OCI-LY1 (cell line): ENCODE measurements around the gene TAF4.

Source experiments
- H2AFZ ChIP-seq: fragments of 200-600 bp; sonication (generic), shearing (Covaris generic); 2 replicates; pipeline ENCODE4 v1.6.0; 2014; ENCODE audit warnings: antibody characterized with exemption, mild to moderate bottlenecking, low read length
- H3F3A ChIP-seq: fragments of 200-600 bp; sonication (generic), shearing (Covaris generic); 2 replicates; pipeline ENCODE4 v1.6.0; 2014; ENCODE audit warnings: mild to moderate bottlenecking, antibody characterized with exemption, low read length, moderate library complexity; ENCODE audit not compliant: insufficient read depth
- H3K27ac ChIP-seq: fragments of 200-600 bp; sonication (generic); 2 replicates; pipeline ENCODE4 v1.5.1; 2014; ENCODE audit warnings: low read length, mixed run types, mild to moderate bottlenecking, low read depth; ENCODE audit not compliant: poor library complexity, severe bottlenecking
- H3K27me3 ChIP-seq: fragments of 200-600 bp; sonication (generic); 2 replicates; pipeline ENCODE4 v1.6.0; 2014; ENCODE audit warnings: antibody characterized with exemption, mild to moderate bottlenecking, low read length, moderate library complexity; ENCODE audit not compliant: insufficient read depth
- H3K36me3 ChIP-seq: fragments of 200-600 bp; sonication (generic); 2 replicates; pipeline ENCODE4 v1.6.1; 2014; ENCODE audit warnings: mild to moderate bottlenecking, antibody characterized with exemption, low read length, moderate library complexity, mixed read lengths; ENCODE audit not compliant: insufficient read depth
- H3K4me1 ChIP-seq: fragments of 200-600 bp; sonication (generic); 2 replicates; pipeline ENCODE4 v1.5.1; 2014; ENCODE audit warnings: mild to moderate bottlenecking, low read length, moderate library complexity; ENCODE audit not compliant: insufficient read depth, severe bottlenecking
- H3K4me2 ChIP-seq: fragments of 200-600 bp; sonication (generic), shearing (Covaris generic); 2 replicates; pipeline ENCODE4 v1.6.1; 2014; ENCODE audit warnings: low read length
- H3K4me3 ChIP-seq: fragments of 200-600 bp; sonication (generic); 2 replicates; pipeline ENCODE4 v1.5.1; 2014; ENCODE audit warnings: low read length, low read depth, mild to moderate bottlenecking, mixed read lengths; ENCODE audit not compliant: poor library complexity, severe bottlenecking
- H3K79me2 ChIP-seq: fragments of 200-600 bp; shearing (Covaris generic); 2 replicates; pipeline ENCODE4 v1.6.1; 2016; ENCODE audit warnings: mixed run types, low read length, mixed read lengths; ENCODE audit not compliant: insufficient read depth
- H3K9ac ChIP-seq: fragments of 200-600 bp; sonication (generic), shearing (Covaris generic); 2 replicates; pipeline ENCODE4 v1.6.1; 2014; ENCODE audit warnings: mild to moderate bottlenecking, low read length, mixed read lengths
- H3K9me2 ChIP-seq: fragments of 200-600 bp; sonication (generic), shearing (Covaris generic); 2 replicates; pipeline ENCODE4 v1.6.1; 2014; ENCODE audit warnings: low read depth, mild to moderate bottlenecking, low read length, mixed read lengths
- H3K9me3 ChIP-seq: fragments of 200-600 bp; shearing (Covaris generic); 2 replicates; pipeline ENCODE4 v1.6.1; 2014; ENCODE audit warnings: low read length, mixed read lengths
- H4K20me1 ChIP-seq: fragments of 200-600 bp; sonication (generic), shearing (Covaris generic); 2 replicates; pipeline ENCODE4 v1.6.0; 2016; ENCODE audit warnings: mild to moderate bottlenecking, low read length; ENCODE audit not compliant: insufficient read depth
- EZH2 ChIP-seq: fragments of 200-600 bp; sonication (generic), shearing (Covaris generic); IDR thresholded peaks from 2 replicates; pipeline ENCODE4 v1.8.0; 2017; ENCODE audit warnings: borderline replicate concordance, mixed run types, mild to moderate bottlenecking, antibody characterized with exemption, low read length, moderate library complexity, mixed read lengths
- TF ChIP-seq, protein P1 (sequence below): fragments of 200-600 bp; sonication (generic), shearing (Covaris generic); IDR thresholded peaks from 2 replicates; pipeline ENCODE4 v1.5.1; 2017; ENCODE audit warnings: mild to moderate bottlenecking, antibody characterized with exemption, low read length, moderate library complexity, mixed read lengths

TAF4 gene

DNA sequence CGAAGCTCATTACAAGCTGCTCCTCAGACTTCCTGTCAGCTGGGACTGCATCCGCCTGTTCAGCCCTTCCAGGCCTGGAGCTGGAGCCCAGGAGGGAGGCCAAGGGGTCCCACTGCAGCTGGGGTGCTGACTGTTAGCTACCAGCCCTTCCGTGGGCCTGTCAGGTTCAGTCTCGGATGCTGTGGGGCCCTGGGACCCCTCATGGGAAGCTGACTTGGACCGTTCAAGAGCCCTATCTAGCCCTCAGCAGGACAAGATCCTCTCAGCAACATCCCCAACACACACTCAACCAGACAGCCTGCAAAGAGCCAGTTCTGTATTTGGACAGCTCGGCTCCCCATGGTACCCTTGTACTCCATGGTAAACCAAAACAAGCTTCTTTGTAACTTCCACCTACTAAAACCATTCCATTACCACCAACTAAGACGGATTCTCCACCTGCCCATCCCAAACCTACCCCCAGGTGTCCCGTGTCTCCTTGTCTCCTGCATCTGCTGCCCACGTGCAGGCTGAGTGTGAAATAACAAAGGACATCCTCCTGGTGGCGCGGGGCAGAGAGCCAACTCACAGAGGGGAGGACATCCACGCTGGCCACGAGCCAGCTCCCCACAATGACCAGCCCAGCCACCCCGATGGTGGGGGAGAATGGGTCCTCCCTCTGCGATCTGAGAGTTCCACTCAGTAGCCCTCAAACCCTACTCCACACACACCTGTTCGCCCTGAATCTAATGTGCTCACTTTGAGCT lies 111.2 kb downstream of the TAF4 start:
- H3F3A ChIP-seq: no peaks in the 10 kb centered on the region
- H3K27me3 ChIP-seq: no peaks in the 10 kb centered on the region; the same call in 1 of the 2 replicates
- H4K20me1 ChIP-seq: no peaks in the 10 kb centered on the region
- no peak overlapping the region for H3K4me3 ChIP-seq
- H3K27ac ChIP-seq: no peak overlapping the region
- no peaks in the 10 kb centered on the region for H3K4me1 ChIP-seq
- TF ChIP-seq, protein P1, sequence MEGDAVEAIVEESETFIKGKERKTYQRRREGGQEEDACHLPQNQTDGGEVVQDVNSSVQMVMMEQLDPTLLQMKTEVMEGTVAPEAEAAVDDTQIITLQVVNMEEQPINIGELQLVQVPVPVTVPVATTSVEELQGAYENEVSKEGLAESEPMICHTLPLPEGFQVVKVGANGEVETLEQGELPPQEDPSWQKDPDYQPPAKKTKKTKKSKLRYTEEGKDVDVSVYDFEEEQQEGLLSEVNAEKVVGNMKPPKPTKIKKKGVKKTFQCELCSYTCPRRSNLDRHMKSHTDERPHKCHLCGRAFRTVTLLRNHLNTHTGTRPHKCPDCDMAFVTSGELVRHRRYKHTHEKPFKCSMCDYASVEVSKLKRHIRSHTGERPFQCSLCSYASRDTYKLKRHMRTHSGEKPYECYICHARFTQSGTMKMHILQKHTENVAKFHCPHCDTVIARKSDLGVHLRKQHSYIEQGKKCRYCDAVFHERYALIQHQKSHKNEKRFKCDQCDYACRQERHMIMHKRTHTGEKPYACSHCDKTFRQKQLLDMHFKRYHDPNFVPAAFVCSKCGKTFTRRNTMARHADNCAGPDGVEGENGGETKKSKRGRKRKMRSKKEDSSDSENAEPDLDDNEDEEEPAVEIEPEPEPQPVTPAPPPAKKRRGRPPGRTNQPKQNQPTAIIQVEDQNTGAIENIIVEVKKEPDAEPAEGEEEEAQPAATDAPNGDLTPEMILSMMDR: no peak
- TF ChIP-seq EZH2: no peak
- no peaks in the 10 kb centered on the region for H3K36me3 ChIP-seq
- H3K9me3 ChIP-seq: no peaks in the 10 kb centered on the region
- no peaks in the 10 kb centered on the region for H3K9me2 ChIP-seq
- H3K79me2 ChIP-seq: no peaks in the 10 kb centered on the region
- H2AFZ ChIP-seq: no peak overlapping the region
- no peak overlapping the region for H3K9ac ChIP-seq
- no peak overlapping the region for H3K4me2 ChIP-seq

GRCh38 chr20:61953037-61954021 lies 112.4 kb downstream of the TAF4 start:
- Histone ChIP-seq H3F3A (no peaks in the 10 kb centered on the region), H3K9ac (no peak overlapping the region), H3K36me3 (no peaks in the 10 kb centered on the region), H3K9me3 (no peaks in the 10 kb centered on the region), H2AFZ (no peak overlapping the region), H3K4me2 (no peak overlapping the region), H3K4me3 (no peak overlapping the region), H3K27me3 (no peaks in the 10 kb centered on the region), H3K9me2 (no peaks in the 10 kb centered on the region), H3K4me1 (no peaks in the 10 kb centered on the region), H4K20me1 (no peaks in the 10 kb centered on the region), H3K79me2 (no peaks in the 10 kb centered on the region), H3K27ac (no peak overlapping the region)
- TF ChIP-seq EZH2: no peak

DNA sequence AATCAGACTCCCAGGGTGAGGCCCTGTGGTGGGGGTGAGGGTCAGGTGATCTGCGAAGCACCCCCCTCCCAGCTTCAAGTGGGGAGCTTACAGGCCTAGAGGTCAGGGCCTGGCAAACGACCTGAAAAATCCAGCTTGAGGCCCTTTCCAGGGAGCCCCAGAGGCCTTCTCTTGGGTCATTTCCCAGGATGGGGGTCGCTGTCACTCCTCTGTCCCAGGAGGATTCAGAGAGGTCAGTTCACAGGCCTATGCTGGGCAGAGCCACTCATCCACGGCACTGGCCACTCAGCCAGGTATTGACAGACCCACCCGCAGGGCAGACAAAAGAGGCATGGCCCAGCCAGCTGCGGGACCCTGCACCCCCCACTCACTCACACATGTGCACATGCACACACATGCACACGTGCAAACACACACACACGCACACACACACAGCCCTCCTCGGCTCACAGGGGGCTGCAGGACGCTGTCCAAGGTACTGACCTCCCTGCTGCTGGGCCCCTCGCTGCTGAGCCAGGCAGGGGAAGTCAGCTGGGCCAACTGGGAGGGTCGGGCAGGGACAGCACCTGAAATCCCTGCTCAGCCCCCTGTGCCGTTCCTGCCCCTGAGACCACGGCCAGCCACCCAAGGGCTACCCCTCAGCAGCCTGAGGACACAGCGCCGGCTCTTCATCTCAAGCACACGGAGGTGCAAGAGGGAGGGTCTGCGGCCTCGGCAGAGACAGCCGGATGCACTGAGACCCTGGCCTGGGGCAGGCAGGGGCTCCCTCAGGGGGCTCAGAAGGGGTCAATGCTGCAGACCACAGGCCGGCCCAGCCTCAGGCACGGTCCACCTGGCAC lies 113.8 kb downstream of the TAF4 start:
- Histone ChIP-seq H3K79me2 (no peaks in the 10 kb centered on the region), H4K20me1 (no peaks in the 10 kb centered on the region), H3K4me2 (no peak overlapping the region), H3K36me3 (no peaks in the 10 kb centered on the region), H3K9me3 (no peaks in the 10 kb centered on the region), H2AFZ (no peak overlapping the region), H3K9me2 (no peaks in the 10 kb centered on the region), H3K27me3 (no peaks in the 10 kb centered on the region), H3K4me3 (no peak overlapping the region), H3K4me1 (no peaks in the 10 kb centered on the region), H3K9ac (no peak overlapping the region), H3F3A (no peaks in the 10 kb centered on the region), H3K27ac (no peak overlapping the region)
- TF ChIP-seq, protein P1: no peak
- no peak for TF ChIP-seq EZH2
